Stimulated activated CD4-positive, alpha-beta T cell treated with anti-CD3 and anti-CD28 coated beads, Interleukin-4, amount 100 ng/mL, for 4 hours (primary cell): ENCODE results near the gene CHFR.
"Not testable (repeated sequence)": the region's sequence is repeated elsewhere in the genome, so short reads cannot be mapped to it uniquely, and the experiment has no call there.

Source experiments
- DNase-seq, 2 experiments: peaks; one replicate each; pipeline ENCODE4 v3.0.0-alpha.2; 2020

The CHFR gene

GRCh38 chr12:132873724-132874123 lies 13.7 kb downstream of the CHFR start:
- no peak for DNase-seq

- no peak for DNase-seq
Measured at GRCh38 chr12:132872975-132873421, 14.4 kb downstream of the CHFR start.

- DNase-seq, result no peak
Measured at GRCh38 chr12:132872073-132872855, 15.1 kb downstream of the CHFR start.

- no peak for DNase-seq
Measured at GRCh38 chr12:132869551-132869950, 17.9 kb downstream of the CHFR start.

GRCh38 chr12:132866251-132866828 lies 21.1 kb downstream of the CHFR start:
- no peak for DNase-seq

GRCh38 chr12:132861558-132861957 lies 25.8 kb downstream of the CHFR start:
- no peak for DNase-seq

- no peak for DNase-seq
Measured at GRCh38 chr12:132858718-132859266, 28.6 kb downstream of the CHFR start.

GRCh38 chr12:132857019-132857418 lies 30.4 kb downstream of the CHFR start:
- not testable (repeated sequence) for DNase-seq

GRCh38 chr12:132856581-132856980 lies 30.8 kb downstream of the CHFR start:
- no peak for DNase-seq

- DNase-seq, result not testable (repeated sequence)
Measured at GRCh38 chr12:132855211-132855610, 32.2 kb downstream of the CHFR start.

GRCh38 chr12:132853285-132854092 lies 33.9 kb downstream of the CHFR start:
- no peak for DNase-seq

- no peak for DNase-seq
Measured at GRCh38 chr12:132852496-132852895, 34.9 kb downstream of the CHFR start.

GRCh38 chr12:132851465-132851864 lies 35.9 kb downstream of the CHFR start:
- no peak for DNase-seq

GRCh38 chr12:132850291-132850690 lies 37.1 kb downstream of the CHFR start:
- no peak for DNase-seq

GRCh38 chr12:132848521-132848920 lies 38.9 kb downstream of the CHFR start:
- no peak for DNase-seq

GRCh38 chr12:132847363-132848356 lies 39.7 kb downstream of the CHFR start:
- DNase-seq, result no peak

- not testable (repeated sequence) for DNase-seq
Measured at GRCh38 chr12:132844681-132845080, 42.7 kb downstream of the CHFR start.

- no peak for DNase-seq
Measured at GRCh38 chr12:132842449-132843045, 44.9 kb downstream of the CHFR start.

GRCh38 chr12:132841151-132841550 lies 46.3 kb downstream of the CHFR start:
- DNase-seq, result no peak

- DNase-seq, result no peak
Measured at GRCh38 chr12:132840536-132840935, 46.9 kb downstream of the CHFR start.

- DNase-seq, result no peak
Measured at GRCh38 chr12:132839558-132840235, 47.7 kb downstream of the CHFR start.
